Stimulated activated CD8-positive, alpha-beta memory T cell treated with anti-CD3 and anti-CD28 coated beads, Interleukin-4, amount 100 ng/mL, for 48 hours (primary cell): ENCODE measurements around the gene CARD11.

Experiments used
- DNase-seq: peaks from one replicate; pipeline ENCODE4 v3.0.0-alpha.2; 2020

Gene CARD11

GRCh38 chr7:2938514-2939192 lies 105.0 kb downstream of the CARD11 start:
- no peak for DNase-seq

GRCh38 chr7:2937701-2938513 lies 105.8 kb downstream of the CARD11 start:
- DNase-seq = no peak

GRCh38 chr7:2936891-2937580 lies 106.6 kb downstream of the CARD11 start:
- no peak for DNase-seq

- no peak for DNase-seq
These were observed 107.4 kb downstream of the CARD11 start for GRCh38 chr7:2936301-2936700.

GRCh38 chr7:2934984-2935740 lies 108.5 kb downstream of the CARD11 start:
- DNase-seq = no peak

GRCh38 chr7:2934211-2934731 lies 109.4 kb downstream of the CARD11 start:
- DNase-seq = peak; percentile 59

- DNase-seq = no peak
These were observed 111.0 kb downstream of the CARD11 start for GRCh38 chr7:2932402-2933251.

GRCh38 chr7:2931034-2931415 lies 112.6 kb downstream of the CARD11 start:
- DNase-seq = no peak

- DNase-seq = no peak
These were observed 113.2 kb downstream of the CARD11 start for GRCh38 chr7:2930310-2931033.

GRCh38 chr7:2929321-2930201 lies 114.1 kb downstream of the CARD11 start:
- DNase-seq = no peak

- DNase-seq = no peak
These were observed 114.9 kb downstream of the CARD11 start for GRCh38 chr7:2928613-2929311.

- no peak for DNase-seq
These were observed 115.4 kb downstream of the CARD11 start for GRCh38 chr7:2928256-2928612.

- DNase-seq = no peak
These were observed 116.1 kb downstream of the CARD11 start for GRCh38 chr7:2927592-2927991.

- no peak for DNase-seq
These were observed 116.7 kb downstream of the CARD11 start for GRCh38 chr7:2926896-2927405.

GRCh38 chr7:2926120-2926895 lies 117.4 kb downstream of the CARD11 start:
- DNase-seq = no peak

- no peak for DNase-seq
These were observed 118.5 kb downstream of the CARD11 start for GRCh38 chr7:2924866-2925840.

GRCh38 chr7:2923886-2924574 lies 119.6 kb downstream of the CARD11 start:
- no peak for DNase-seq
